Endothelial cell of hepatic sinusoid (primary cell): ENCODE data around the gene TERC.
"Not testable (repeated sequence)": the region's sequence is repeated elsewhere in the genome, so short reads cannot be mapped to it uniquely, and the experiment has no call there.

Source experiments
- in situ Hi-C: cut with HindIII; loops from 2 replicates; pipeline ENCODE4 v1.10.0; 2017; ENCODE audit warnings: low sequenced_read_pairs

The TERC gene

GRCh38 chr3:169772305-169772896 lies 7.5 kb upstream of the TERC start:
- in situ Hi-C loops, result no loop called here

DNA sequence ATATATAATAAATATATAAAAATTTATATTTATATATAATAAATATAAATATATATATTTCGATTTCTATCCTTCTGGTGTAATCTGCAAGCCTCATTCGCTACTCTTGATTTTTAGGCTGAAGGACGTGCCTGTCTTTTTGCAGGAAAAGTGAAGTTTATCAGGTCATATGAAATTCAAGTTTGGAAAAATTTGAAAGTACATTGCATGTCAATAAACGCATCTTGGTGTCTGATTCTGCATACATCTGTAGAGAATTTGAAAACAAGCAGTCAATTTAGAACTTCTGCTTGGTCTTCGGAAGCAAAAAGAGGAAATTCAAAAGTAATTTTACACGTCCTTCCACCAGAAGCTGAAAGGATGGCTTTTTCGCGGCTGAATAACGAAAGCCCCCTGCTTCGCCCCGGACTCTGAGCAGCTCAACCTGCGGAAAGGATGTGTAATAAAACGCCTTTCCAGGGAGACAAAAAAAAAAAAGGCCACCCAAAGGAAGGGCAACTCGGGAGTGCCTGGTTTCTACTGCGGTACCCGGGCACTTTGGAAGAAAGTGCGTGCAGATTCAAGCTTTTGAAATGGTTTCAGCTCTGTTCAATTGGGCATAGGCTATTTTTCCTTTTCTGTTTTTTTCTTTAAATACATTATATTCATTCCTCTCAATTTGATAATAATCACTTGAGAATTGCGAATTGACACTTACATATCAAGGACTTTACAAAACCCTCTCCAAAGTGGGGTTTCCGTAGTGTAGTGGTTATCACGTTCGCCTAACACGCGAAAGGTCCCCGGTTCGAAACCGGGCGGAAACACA lies 6.8 kb upstream of the TERC start:
- in situ Hi-C loops, result no loop called here

DNA sequence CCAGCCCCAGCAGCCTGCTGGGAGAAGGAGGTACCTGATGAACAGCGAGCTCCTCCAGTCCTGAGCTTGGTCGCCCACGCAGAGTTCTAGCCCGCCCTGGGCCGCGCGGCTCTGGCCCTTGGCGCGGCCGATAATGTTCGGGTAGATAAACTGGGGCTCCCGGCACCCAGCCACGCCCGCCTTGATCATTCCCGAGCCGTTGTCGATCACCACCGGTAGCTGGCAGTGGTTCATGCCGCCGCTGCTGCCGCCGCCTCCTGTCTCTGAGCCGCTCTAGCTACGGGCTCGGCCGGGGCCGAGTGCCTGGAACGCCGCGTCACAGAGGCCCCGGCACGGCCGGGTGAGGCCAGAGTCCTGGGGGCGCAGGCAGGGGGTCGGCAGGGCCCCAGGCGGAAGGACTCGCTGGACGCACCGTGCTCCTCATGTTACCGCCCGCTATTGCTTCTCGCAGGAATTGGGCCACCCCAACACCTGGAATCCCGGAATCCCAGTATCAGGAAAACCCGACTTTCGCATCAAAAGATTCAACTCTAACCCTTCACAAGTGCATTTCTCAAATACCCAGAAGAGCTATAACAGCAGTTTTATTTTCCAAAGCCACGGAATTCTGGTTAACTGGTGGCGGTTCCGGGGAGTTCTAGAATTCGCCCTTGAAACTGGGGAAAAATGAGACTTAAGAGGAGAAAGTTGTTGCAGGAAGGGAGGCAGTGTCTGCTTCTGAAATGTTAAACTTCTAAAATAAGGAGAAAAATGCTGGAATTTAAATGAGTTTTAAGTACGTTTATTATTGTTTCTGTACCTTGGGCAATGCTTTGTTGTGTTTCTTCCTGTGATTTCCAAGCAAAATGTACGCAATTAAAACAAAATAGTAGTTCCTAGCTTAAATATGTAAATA lies 4.7 kb upstream of the TERC start, which contains the start of gene ACTRT3:
ACTRT3 (minus strand) TSS at position 275 of the 895 bp plus-strand sequence; CDS start at position 234, 41 bp downstream.
- in situ Hi-C loops, result no loop called here

- in situ Hi-C loops, result no loop called here
Observed at GRCh38 chr3:169764312-169764881, 463 bp downstream of the TERC start.

- in situ Hi-C loops, result no loop called here
Observed at GRCh38 chr3:169760479-169760878, 4.4 kb downstream of the TERC start.

DNA sequence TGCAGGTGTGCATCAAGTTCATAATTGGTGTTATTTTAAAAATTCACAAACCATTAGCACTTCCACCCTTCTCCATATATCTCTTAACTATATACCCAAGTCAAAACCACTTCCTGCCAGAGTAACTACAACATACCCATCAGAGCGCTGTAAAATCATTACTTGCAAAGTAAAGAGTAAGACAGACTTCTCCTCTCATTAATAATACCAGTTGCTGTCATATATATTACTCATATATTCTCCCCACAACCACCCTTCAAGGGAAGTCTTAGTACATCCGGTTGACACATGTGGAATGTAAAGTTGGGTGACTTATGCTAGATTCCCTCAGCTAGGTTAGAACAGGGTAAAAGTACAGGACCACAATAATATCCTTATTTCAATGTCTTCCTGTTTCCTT lies 5.6 kb downstream of the TERC start:
- in situ Hi-C loops, result no loop called here

DNA sequence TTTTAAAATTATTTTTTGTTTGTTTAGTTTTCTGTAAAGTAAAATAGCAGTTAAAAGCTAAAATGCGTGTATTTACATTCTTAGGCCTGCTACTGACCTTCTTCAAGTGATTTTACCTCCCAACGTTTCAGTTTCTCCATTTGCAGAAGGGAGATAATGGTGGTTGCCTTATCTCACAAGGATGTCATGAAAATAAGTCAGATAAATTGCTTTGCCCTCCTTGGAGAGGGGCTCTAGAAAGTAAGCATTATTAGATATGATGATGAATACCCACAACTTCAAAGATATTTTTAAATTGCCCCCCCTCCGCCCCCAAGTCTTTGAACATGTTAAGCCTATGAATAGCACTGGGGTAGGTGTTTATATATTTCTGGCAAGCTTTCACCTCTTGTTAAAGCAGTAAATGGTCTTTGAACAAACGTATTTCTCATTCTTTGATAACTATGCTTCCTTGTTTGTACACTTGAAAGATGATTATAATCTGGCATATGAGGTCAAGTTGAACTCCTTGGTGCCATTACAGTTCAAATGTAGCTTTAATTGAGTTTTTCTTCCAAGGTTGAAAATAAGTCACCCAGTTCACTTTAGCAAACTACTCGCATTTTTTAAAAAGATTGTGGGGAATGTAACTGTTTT lies 6.4 kb downstream of the TERC start:
- in situ Hi-C loops, result no loop called here

DNA sequence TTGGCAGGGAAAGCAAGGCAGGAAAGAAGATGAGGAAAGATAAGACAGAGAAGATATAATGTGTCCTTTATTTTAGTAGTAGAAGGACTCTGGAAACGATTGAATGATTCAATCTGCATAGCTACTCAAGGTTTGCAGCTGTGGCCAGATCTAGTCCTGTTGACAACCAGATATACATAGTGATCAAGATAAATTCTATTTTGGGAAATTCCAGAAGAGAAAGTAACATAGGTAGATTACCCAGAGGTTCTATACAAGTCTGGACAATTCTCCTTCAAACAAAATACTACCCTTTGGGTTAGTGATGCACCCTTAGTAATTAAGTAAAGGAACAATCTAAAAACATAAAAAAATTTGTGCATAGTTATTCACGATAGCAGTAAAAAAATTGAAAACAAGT lies 9.4 kb downstream of the TERC start:
- in situ Hi-C loops, result no loop called here

GRCh38 chr3:169754711-169755110 lies 10.1 kb downstream of the TERC start:
- in situ Hi-C loops, result no loop called here

DNA sequence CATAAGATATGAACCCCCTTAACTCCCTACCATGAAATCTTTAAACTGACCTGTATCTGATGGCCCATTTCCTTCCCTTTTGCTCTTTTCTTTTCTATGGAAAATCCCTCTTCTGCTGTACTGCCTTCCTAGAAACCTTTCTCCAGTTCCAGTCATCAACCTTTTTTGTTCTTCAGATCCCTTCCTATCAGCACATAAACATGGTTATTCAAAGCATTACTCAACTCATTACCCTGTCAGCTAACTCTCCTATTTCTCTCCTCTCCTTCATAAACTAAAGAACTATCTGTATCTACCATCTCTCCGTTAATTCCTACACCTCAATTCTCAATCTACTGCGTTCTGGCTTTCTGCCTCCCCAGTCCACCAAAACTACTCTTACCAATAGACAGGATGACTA lies 13.0 kb downstream of the TERC start:
- in situ Hi-C loops, result no loop called here

DNA sequence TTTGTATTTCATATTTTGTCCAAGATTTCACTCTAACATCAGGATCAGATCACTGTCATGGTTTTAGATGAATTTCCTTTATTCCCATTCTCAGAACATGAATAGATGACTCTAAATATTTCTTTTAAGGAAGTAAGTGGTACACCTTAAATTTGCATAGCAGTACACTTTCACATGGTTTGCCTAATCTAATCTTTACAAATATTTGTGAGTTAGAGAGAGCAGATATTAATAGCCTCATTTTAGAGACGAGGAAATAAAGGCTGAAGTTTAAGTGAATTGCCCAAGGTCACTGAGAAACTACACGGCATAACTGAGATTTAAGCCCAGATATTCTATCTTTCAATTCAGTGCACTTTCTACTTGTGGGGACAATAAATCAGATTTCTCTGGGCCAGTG lies 14.2 kb downstream of the TERC start:
- in situ Hi-C loops, result no loop called here

DNA sequence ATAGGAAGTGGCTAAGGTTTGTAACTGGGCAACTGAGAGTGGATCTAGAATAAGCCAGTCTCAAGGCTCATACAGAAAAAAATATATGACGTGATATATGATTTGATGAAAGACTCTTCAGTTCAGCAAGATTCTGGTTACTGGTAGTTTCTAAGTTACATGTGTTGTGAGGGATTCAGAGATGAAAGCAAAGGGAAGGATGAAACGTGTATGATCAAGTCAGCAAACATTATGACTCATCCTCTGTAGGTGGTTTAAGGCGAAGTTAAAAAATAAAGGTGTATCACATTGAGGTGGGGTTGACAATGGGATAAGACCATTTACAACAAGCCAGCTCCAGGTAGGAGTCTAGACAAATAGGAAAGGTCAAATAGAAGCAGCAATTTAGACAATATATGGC lies 16.2 kb downstream of the TERC start:
- in situ Hi-C loops, result no loop called here

DNA sequence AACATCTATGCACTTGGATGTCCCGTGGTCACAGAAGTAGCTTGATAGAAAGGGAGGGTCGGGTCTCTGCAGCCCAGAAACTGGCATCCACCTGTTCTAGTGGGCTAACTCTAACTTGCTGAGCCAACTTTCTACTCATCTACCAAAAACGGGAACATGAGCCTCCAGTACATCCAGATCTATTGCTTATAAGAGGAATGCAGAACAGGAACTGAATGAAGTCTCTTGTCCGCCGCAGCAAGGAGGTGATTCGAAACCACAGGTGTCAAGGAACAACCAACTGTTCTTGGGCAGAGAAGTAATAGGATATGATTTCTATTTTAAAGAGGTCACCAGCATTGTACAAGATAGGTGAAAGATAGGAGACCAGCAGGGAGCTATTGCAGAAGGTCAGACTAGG lies 17.9 kb downstream of the TERC start:
- in situ Hi-C loops, result no loop called here

DNA sequence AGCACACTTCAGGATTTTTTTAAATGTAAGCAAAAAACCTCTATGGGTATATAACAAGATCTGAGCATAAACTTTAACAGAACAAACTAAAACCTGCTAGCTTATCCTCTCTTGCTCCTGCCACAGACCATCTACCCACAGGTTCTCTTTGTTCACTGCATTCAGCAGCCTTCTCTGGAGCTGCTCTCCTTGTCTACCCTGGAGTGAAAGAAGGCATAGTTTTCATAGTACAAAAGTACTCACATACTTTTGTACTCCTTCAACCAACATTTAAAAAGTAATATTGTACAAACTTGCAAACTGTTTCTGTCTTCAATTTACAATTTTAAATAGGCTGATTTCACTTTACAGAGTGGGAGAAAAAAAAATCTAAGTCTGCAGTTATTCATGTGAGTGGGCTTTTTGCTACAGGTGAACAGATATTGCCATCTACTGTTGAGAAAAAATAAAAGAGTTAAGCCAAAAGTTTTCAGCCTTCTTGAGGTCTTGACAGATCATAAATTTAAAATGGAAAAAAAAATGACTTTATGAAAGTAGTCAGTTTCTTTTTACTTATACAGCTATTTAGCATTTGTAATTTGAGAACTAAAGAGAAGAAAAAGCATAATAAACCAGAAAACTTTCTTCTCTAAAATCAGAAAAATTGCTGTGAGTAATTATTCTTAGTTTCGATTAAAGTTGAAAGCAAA lies 20.4 kb downstream of the TERC start:
- in situ Hi-C loops, result no loop called here

GRCh38 chr3:169739067-169739466 lies 25.8 kb downstream of the TERC start:
- in situ Hi-C loops, result no loop called here

DNA sequence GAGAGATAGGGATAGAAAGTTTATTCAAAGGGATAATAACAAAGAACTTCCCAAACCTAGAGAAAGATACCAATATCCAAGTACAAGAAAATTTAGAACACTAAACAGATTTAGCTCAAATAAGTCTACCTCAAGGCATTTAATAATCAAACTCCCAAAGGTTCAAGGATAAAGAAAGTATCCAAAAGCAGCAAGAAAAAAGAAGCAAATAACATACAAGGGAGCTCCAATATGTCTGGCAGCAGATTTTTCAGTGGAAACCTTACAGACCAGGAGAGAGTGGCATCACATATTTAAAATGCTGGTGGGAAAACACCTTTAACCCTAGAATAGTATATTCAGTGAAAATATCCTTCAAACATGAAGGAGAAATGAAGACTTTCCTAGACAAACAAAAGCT lies 33.0 kb downstream of the TERC start:
- in situ Hi-C loops, result not testable (repeated sequence)

DNA sequence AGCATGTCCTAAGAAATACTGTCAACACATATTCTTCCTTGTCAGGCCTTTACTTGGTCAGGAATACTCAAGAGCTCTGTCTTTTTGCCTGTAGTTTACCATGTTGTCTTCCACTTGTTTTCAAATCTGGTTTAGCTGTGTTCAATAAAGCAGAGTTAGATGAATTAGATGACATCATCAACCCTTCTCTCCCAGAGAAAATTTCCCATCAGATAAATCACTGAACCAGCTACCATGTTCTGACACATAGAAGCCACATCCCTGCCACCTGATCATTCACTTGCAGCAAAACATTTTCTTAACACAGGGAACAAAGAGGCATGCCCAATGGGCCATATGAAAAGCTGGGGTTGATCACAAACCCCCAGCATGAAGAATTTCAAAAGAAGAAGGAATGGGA lies 42.1 kb downstream of the TERC start:
- in situ Hi-C loops, result no loop called here

- in situ Hi-C loops, result not testable (repeated sequence)
Observed at GRCh38 chr3:169718415-169718814, 46.4 kb downstream of the TERC start.
